Measurements from ENCODE around the gene SLC6A12. TPM values are rescaled to one million over a fixed set of nuclear protein-coding genes. Genes with fewer than 3 reads are reported as not detected.

SLC6A12 gene
- total RNA-seq, 1 donor, result not detected

GRCh38 chr12:234891-235415, 21.0 kb upstream of the SLC6A12 start:
- Histone ChIP-seq H3K27ac (ENCODE audit: low read depth, low read length) (no peak overlapping the region), H3K4me3 (ENCODE audit: insufficient read depth, low read length) (no peak overlapping the region), H3K4me1 (ENCODE audit: insufficient read depth, low read length) (no peaks in the 10 kb centered on the region), H3K4me2 (ENCODE audit: insufficient read depth, low read length) (no peak overlapping the region), H4K20me1 (ENCODE audit: insufficient read depth, low read length) (no peaks in the 10 kb centered on the region), H2AFZ (ENCODE audit: low read length) (no peak overlapping the region), H3K27me3 (ENCODE audit: insufficient read depth, low read length) (peaks cover 36% of the 10 kb centered on the region), H3K79me2 (ENCODE audit: insufficient read depth, low read length) (no peaks in the 10 kb centered on the region), H3K9me3 (ENCODE audit: low read depth, low read length) (no peaks in the 10 kb centered on the region), H3K36me3 (ENCODE audit: insufficient read depth, low read length) (no peaks in the 10 kb centered on the region)
- TF ChIP-seq CTCF (IDR thresholded peaks at IDR 0.05; ENCODE audit: extremely low read depth, low read depth, low read length), result no peak
- no peak for DNase-seq (ENCODE audit: insufficient read length, low spot score, missing footprints)

- no peaks in the 10 kb centered on the region for H4K20me1 ChIP-seq (ENCODE audit: insufficient read depth, low read length)
- no peaks in the 10 kb centered on the region for H3K36me3 ChIP-seq (ENCODE audit: insufficient read depth, low read length)
- H3K4me2 ChIP-seq (ENCODE audit: insufficient read depth, low read length), result no peak overlapping the region
- no peak for TF ChIP-seq CTCF (IDR thresholded peaks at IDR 0.05; ENCODE audit: extremely low read depth, low read depth, low read length)
- no peaks in the 10 kb centered on the region for H3K9me3 ChIP-seq (ENCODE audit: low read depth, low read length)
- no peak overlapping the region for H3K27ac ChIP-seq (ENCODE audit: low read depth, low read length)
- no peak for DNase-seq (ENCODE audit: insufficient read length, low spot score, missing footprints)
- no peak overlapping the region for H2AFZ ChIP-seq (ENCODE audit: low read length)
- H3K4me3 ChIP-seq (ENCODE audit: insufficient read depth, low read length), result no peak overlapping the region
- H3K79me2 ChIP-seq (ENCODE audit: insufficient read depth, low read length), result no peaks in the 10 kb centered on the region
- H3K4me1 ChIP-seq (ENCODE audit: insufficient read depth, low read length), result no peaks in the 10 kb centered on the region
- peaks cover 44% of the 10 kb centered on the region for H3K27me3 ChIP-seq (ENCODE audit: insufficient read depth, low read length)
Observed at GRCh38 chr12:234019-234418, 20.1 kb upstream of the SLC6A12 start.

- H3K79me2 ChIP-seq (ENCODE audit: insufficient read depth, low read length), result no peaks in the 10 kb centered on the region
- H3K9me3 ChIP-seq (ENCODE audit: low read depth, low read length), result no peaks in the 10 kb centered on the region
- no peaks in the 10 kb centered on the region for H3K36me3 ChIP-seq (ENCODE audit: insufficient read depth, low read length)
- H3K4me1 ChIP-seq (ENCODE audit: insufficient read depth, low read length), result no peaks in the 10 kb centered on the region
- no peaks in the 10 kb centered on the region for H4K20me1 ChIP-seq (ENCODE audit: insufficient read depth, low read length)
- H3K27me3 ChIP-seq (ENCODE audit: insufficient read depth, low read length), result peaks cover 46% of the 10 kb centered on the region
- H3K27ac ChIP-seq (ENCODE audit: low read depth, low read length), result no peak overlapping the region
- no peak overlapping the region for H3K4me2 ChIP-seq (ENCODE audit: insufficient read depth, low read length)
- no peak for DNase-seq (ENCODE audit: insufficient read length, low spot score, missing footprints)
- no peak for TF ChIP-seq CTCF (IDR thresholded peaks at IDR 0.05; ENCODE audit: extremely low read depth, low read depth, low read length)
- H3K4me3 ChIP-seq (ENCODE audit: insufficient read depth, low read length), result no peak overlapping the region
- no peak overlapping the region for H2AFZ ChIP-seq (ENCODE audit: low read length)
Observed at GRCh38 chr12:233615-233968, 19.6 kb upstream of the SLC6A12 start.

- Histone ChIP-seq H2AFZ (ENCODE audit: low read length) (no peak overlapping the region), H3K36me3 (ENCODE audit: insufficient read depth, low read length) (no peaks in the 10 kb centered on the region), H3K27me3 (ENCODE audit: insufficient read depth, low read length) (peaks cover 48% of the 10 kb centered on the region), H3K9me3 (ENCODE audit: low read depth, low read length) (no peaks in the 10 kb centered on the region), H3K4me1 (ENCODE audit: insufficient read depth, low read length) (no peaks in the 10 kb centered on the region), H3K4me3 (ENCODE audit: insufficient read depth, low read length) (no peak overlapping the region), H3K4me2 (ENCODE audit: insufficient read depth, low read length) (no peak overlapping the region), H3K79me2 (ENCODE audit: insufficient read depth, low read length) (no peaks in the 10 kb centered on the region), H3K27ac (ENCODE audit: low read depth, low read length) (no peak overlapping the region), H4K20me1 (ENCODE audit: insufficient read depth, low read length) (no peaks in the 10 kb centered on the region)
- TF ChIP-seq CTCF (IDR thresholded peaks at IDR 0.05; ENCODE audit: extremely low read depth, low read depth, low read length), result no peak
- DNase-seq (ENCODE audit: insufficient read length, low spot score, missing footprints), result no peak
Observed at GRCh38 chr12:232731-233614, 19.0 kb upstream of the SLC6A12 start.
